RPMI7951 (cell line): ENCODE results near the gene GAB4. TPM values are rescaled to one million over a fixed set of nuclear protein-coding genes. Genes with fewer than 3 reads are reported as not detected.

Experiments
- DNase-seq: peaks from one replicate; pipeline ENCODE4 v3.0.0-alpha.2; 2012; ENCODE audit warnings: low read depth
- total RNA-seq: library from RNA; depleted of rRNA; stranded (reverse); fragments of >200 nt; shearing (Covaris generic); gene quantifications from 2 replicates; pipeline ENCODE4 v1.2.3, GENCODE V29; 2014; rRNA removed

GAB4 gene
- total RNA-seq, 1 experiment from 2014 or later, result not detected

- DNase-seq, result no peak
These were observed 95.7 kb downstream of the GAB4 start for GRCh38 chr22:16912281-16912680.

Other genes starting within 250 kb of the GAB4 start
- not detected in 2 replicates for gene XKR3, start 182.8 kb downstream of the GAB4 start, total RNA-seq
- gene IL17RA, start 76.8 kb upstream of the GAB4 start, total RNA-seq, result 4.9 TPM in 2 replicates
- gene TMEM121B, start 113.1 kb upstream of the GAB4 start, total RNA-seq, result not detected in 2 replicates
- gene HDHD5, start 151.1 kb upstream of the GAB4 start, total RNA-seq, result 22.2 and 26.3 TPM in 2 replicates
- 4.6 and 5.2 TPM in 2 replicates for gene ADA2, start 211.2 kb upstream of the GAB4 start, total RNA-seq